Heart right ventricle (tissue), 16 donors: Measurements from ENCODE around the gene DCAF10. TPM values are rescaled to one million over a fixed set of nuclear protein-coding genes. Genes with fewer than 3 reads are reported as not detected.

Experiments used
- ATAC-seq, 8 donors: fragments of 200-7000 bp; cut with Tn5 transposase; one replicate each; pipeline ENCODE4 v1.9.1; 2020; ENCODE audit warnings: mild to moderate bottlenecking in 8 of 8, moderate library complexity in 8 of 8, moderate number of reproducible peaks in 1 of 8
- DNase-seq, 2 donors: peaks; one replicate each; pipeline ENCODE4 v3.0.0-alpha.2; 2020
- H3K27ac ChIP-seq, 10 donors: fragments of 200-600 bp; sonication (generic) in 2 of 10; one replicate each; pipeline versions ENCODE4 v1.5.0 to v1.8.0; 2020 to 2022; ENCODE audit warnings: mild to moderate bottlenecking in 3 of 10
- H3K27me3 ChIP-seq, 7 donors: fragments of 200-600 bp; one replicate each; pipeline ENCODE4 v1.8.0; 2021 to 2022; ENCODE audit warnings: mild to moderate bottlenecking in 2 of 7
- H3K36me3 ChIP-seq, 9 donors: fragments of 200-600 bp; sonication (generic) in 1 of 9; one replicate each; pipeline versions ENCODE4 v1.5.0 to v1.8.0; 2020 to 2022; ENCODE audit warnings: mild to moderate bottlenecking in 2 of 9
- H3K4me1 ChIP-seq, 9 donors: fragments of 200-600 bp; sonication (generic) in 1 of 9; one replicate each; pipeline versions ENCODE4 v1.5.0 to v1.8.0; 2020 to 2022; ENCODE audit warnings: mild to moderate bottlenecking in 4 of 9
- H3K4me3 ChIP-seq, 10 donors: fragments of 200-600 bp; sonication (generic) in 2 of 10; one replicate each; pipeline versions ENCODE4 v1.5.0 to v1.8.0; 2020 to 2022; ENCODE audit warnings: mild to moderate bottlenecking in 7 of 10, moderate library complexity in 2 of 10
- H3K9me3 ChIP-seq, 11 donors: fragments of 200-600 bp in 10 of 11; sonication (generic) in 2 of 11; one replicate each; pipeline versions ENCODE4 v1.5.0 to v1.8.0; 2013 to 2022; ENCODE audit warnings: mild to moderate bottlenecking in 2 of 11, control low read depth in 1 of 11, moderate library complexity in 1 of 11
- CTCF ChIP-seq, 9 donors: fragments of 200-600 bp; sonication (generic) in 2 of 9; IDR thresholded peaks; one replicate each; pipeline versions ENCODE4 v1.5.0 to v1.8.0; 2021 to 2022; ENCODE audit warnings: antibody characterized with exemption in 9 of 9, mild to moderate bottlenecking in 5 of 9, moderate library complexity in 1 of 9
- WGBS, 2 donors: extraction: QIAGEN DNeasy Blood & Tissue Kit; methylation state at CpG; one replicate each; pipeline ENCODE4 v1.1.7; 2013; ENCODE audit warnings: inconsistent platforms in 1 of 2; 5-methylcytosine and 5-hydroxymethylcytosine counted together
- intact Hi-C, 10 donors: fragments of 100-400 bp; cut with DNase I; formaldehyde crosslinking; loops; one replicate each; pipeline versions ENCODE4 v1.11.1 to v1.14.2; 2022
- polyA plus RNA-seq, 2 donors: library from polyadenylated mRNA; stranded (reverse); fragments of 200-250 nt; gene quantifications; one replicate each; pipeline ENCODE4 v1.2.3, GENCODE V29; 2013
- total RNA-seq, 10 donors: library from RNA; stranded (reverse); fragmentation: NEBNext Ultra II Directional in 3 of 10; extraction: Animal tissue kit (Norgen Biotek cat#: 25700) in 3 of 10; gene quantifications; one replicate each; pipeline versions ENCODE4 v1.2.1 to v1.2.4, GENCODE V29; 2021 to 2023
- donor health status: Arrhythmogenic right ventricular cardiomyopathy.
- donor health status: ischemic (EF 13 %, LVEDD 7.1; RV severe dilation, severe dysfunction).
- donor health status: healthy with polysubstance abuse.
- donor health status: DM: no; HTN: yes; CAD: no.
- donor health status: DM: no; HTN: no; CAD: no.
- donor health status: ischemic (EF 25% LVEDD 6.9; RV normal size, moderate dysfunction).
- donor health status: ischemic (EF 25% LVEDD 5.7; RV mildly dilated, moderate dysfunction).
- donor health status: healthy.
- donor health status: DM: yes; HTN: yes; CAD: no.
- donor health status: Ischemic cardiomyopathy.
- donor health status: ischemic (EF 35%, LVEDD 5.7; RV mildly dilated, moderate dysfunction).
- donor health status: nonischemic (EF 11% LVEDD 7.7; RV severe dilation, severe dysfunction).
- donor health status: DM: yes; HTN: yes; CAD: no.
- donor health status: PGD.
- donor health status: ischemic (EF 29% LVEDD 5.4; RV normal size, mild dysfunction).
- donor health status: nonischemic (EF 23%, LVEDD 6.1; RV moderate dilation, normal function).

DCAF10 gene
- total and polyA plus RNA-seq, 12 donors: 5.6 to 23.4 (median 19.4) TPM

- Histone ChIP-seq H3K4me3 (peak within 1 kb of the TSS; percentile 71 to 100 (median 87)), H3K36me3 (peaks cover 0 to 23% (median 8%) of the 10 kb centered on the region in 9 donors), H3K27ac (peak within 1 kb of the TSS; percentile 19 to 92 (median 88)), H3K9me3 (no peaks in the 10 kb centered on the region), H3K27me3 (no peaks in the 10 kb centered on the region), H3K4me1 (peaks cover 4 to 32% (median 26%) of the 10 kb centered on the region in 9 donors)
- peak; percentile 81 to 98 (median 93) for TF ChIP-seq CTCF (IDR thresholded peaks at IDR 0.05)
- WGBS, 2 donors: 0% methylated on average over 81 to 84 of the region's 84 CpGs
- DNase-seq (peak; percentile 96), ATAC-seq (peak; percentile 91 to 96 (median 94))
- intact Hi-C loops: loop anchor here in 3 of 10 donors (5.0 to 10.0 kb wide), 2 partner anchors 152 to 491 kb away; partner anchors contain the start of genes ALDH1B1 (in 2 of the 3) and TRMT10B (in 1 of the 3)
Observed at GRCh38 chr9:37903647-37904444, 103.2 kb downstream of the DCAF10 start, which contains the start of gene SLC25A51. SLC25A51 (minus strand) TSS chr9:37904127; CDS start chr9:37888550, 15,577 bp downstream.

DNA sequence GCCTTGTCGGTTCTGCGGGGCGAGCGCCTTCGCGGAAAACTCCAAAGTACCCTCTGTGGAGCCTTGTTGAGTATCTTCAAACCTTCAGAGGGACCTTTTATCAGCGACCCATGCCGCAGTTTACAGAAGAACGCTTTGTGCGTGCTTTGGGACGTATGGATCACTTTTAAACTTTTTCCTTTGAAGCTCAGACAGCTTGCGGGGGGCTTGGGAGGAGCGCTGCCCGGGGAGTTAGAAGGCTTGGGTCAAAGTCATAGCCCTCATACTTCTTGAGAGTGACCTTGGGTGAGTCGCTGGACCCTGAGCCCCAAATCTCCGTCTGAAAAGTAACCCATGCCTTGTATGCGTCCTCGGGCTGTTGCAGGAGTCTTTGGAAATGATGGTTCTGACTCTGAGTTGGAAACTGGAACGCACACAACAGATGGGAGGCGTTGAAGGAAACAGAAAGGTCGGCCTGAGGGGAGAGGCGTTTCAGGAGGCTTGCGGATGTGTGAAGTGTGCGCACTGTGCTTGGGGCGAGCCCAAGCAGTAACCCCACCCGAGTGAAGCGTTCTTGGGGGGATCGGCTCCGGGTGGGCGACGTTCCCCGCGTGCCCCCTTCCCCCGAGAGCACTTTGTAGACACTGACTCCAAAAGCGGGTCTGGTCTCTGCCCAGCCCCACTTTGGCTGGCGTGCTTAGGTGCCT lies 104.0 kb downstream of the DCAF10 start:
- peaks cover 4 to 36% (median 26%) of the 10 kb centered on the region in 9 donors for H3K4me1 ChIP-seq
- ATAC-seq (peak; percentile 5 to 70 (median 43)), DNase-seq (peak in 1 of 2 donors; percentile 30)
- TF ChIP-seq CTCF (IDR thresholded peaks at IDR 0.05): peak in 1 of 9 donors; percentile 4
- H3K27ac ChIP-seq: peak overlapping the region; percentile 19 to 92 (median 88)
- H3K9me3 ChIP-seq: no peaks in the 10 kb centered on the region
- no peaks in the 10 kb centered on the region for H3K27me3 ChIP-seq
- 12 to 13% methylated on average over 36 of the region's 36 CpGs for WGBS, 2 donors
- peak overlapping the region; percentile 71 to 100 (median 87) for H3K4me3 ChIP-seq
- intact Hi-C loops: loop anchor here in 4 of 10 donors (5.0 to 10.0 kb wide), 3 partner anchors 152 to 490 kb away; partner anchors contain the start of genes ALDH1B1 (in 2 of the 4) and TRMT10B (in 1 of the 4)
- H3K36me3 ChIP-seq: peaks cover 0 to 16% (median under 1%) of the 10 kb centered on the region in 9 donors

DNA sequence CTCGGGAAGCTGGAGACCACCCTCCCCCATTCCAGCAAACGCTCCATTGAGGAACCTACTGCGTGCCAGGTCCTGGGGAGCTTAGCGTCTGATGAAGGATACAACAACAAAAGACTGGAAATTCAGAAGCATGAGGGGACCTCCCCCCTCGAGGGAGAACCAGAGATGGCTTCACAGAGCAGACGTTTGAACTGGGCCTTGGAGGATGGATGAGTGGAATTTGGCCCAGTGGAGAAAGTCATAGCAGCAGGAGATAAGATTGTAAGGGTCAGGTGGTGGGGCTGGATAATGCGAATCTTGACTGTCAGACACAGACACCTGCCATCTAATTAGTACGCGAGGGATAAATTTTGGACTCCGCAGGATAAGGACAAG lies 104.5 kb downstream of the DCAF10 start:
- ATAC-seq: no peak
- no peaks in the 10 kb centered on the region for H3K9me3 ChIP-seq
- peak overlapping the region in 9 of 10 donors; percentile 71 to 100 (median 88) for H3K4me3 ChIP-seq
- intact Hi-C loops: loop anchor here in 3 of 10 donors (5.0 to 10.0 kb wide), 2 partner anchors 252 to 490 kb away; partner anchors contain the start of gene ALDH1B1 (in 2 of the 3)
- peak overlapping the region in 8 of 10 donors; percentile 85 to 92 (median 89) for H3K27ac ChIP-seq
- H3K27me3 ChIP-seq: no peaks in the 10 kb centered on the region
- TF ChIP-seq CTCF (IDR thresholded peaks at IDR 0.05): no peak
- DNase-seq: no peak
- peaks cover 0 to 12% (median 0%) of the 10 kb centered on the region in 9 donors for H3K36me3 ChIP-seq
- 38 to 52% methylated on average over 10 of the region's 10 CpGs for WGBS, 2 donors
- peaks cover 4 to 36% (median 26%) of the 10 kb centered on the region in 9 donors for H3K4me1 ChIP-seq

DNA sequence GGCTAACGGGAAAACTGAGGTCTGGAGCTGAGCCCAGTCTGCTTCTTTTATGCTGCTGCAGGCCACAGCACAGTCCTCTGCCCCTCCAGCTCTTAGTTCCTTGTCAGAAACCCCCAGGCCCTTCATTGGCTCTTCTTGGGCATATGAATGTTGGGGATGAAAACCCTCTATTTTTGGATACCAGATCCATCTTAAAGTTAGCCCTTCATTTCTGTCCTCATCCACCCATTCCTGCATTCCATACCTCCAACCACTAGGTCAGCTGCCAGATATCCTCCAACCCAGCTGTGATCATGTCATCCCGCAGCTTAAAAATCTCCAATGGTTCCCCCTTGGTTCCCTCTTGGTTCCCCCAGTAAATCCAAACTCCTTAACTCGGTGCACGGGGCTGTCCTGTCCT lies 105.2 kb downstream of the DCAF10 start:
- DNase-seq: no peak
- ATAC-seq: no peak
- no peaks in the 10 kb centered on the region for H3K27me3 ChIP-seq
- TF ChIP-seq CTCF (IDR thresholded peaks at IDR 0.05): no peak
- H3K4me3 ChIP-seq: no peak overlapping the region
- WGBS, 2 donors: 95 to 96% methylated on average over 4 of the region's 4 CpGs
- peaks cover 0 to 6% (median 0%) of the 10 kb centered on the region in 9 donors for H3K36me3 ChIP-seq
- peaks cover 4 to 36% (median 26%) of the 10 kb centered on the region in 9 donors for H3K4me1 ChIP-seq
- H3K9me3 ChIP-seq: no peaks in the 10 kb centered on the region
- no peak overlapping the region for H3K27ac ChIP-seq
- intact Hi-C loops: loop anchor here in 4 of 10 donors (1.0 to 10.0 kb wide), 3 partner anchors 11 to 489 kb away; partner anchors contain the start of gene ALDH1B1 (in 2 of the 4)
